UCSD-AML1 (cell line): Measurements from ENCODE around the gene PSMD13.
A peak's percentile ranks its signal among the peaks of the same experiment; 100 is the strongest.

ENCODE experiments used
- DNase-seq: peaks from one replicate; lab custom pipeline; 2025; ENCODE audit not compliant: unreplicated experiment; lab: John Stamatoyannopoulos, UW

The PSMD13 gene

DNA sequence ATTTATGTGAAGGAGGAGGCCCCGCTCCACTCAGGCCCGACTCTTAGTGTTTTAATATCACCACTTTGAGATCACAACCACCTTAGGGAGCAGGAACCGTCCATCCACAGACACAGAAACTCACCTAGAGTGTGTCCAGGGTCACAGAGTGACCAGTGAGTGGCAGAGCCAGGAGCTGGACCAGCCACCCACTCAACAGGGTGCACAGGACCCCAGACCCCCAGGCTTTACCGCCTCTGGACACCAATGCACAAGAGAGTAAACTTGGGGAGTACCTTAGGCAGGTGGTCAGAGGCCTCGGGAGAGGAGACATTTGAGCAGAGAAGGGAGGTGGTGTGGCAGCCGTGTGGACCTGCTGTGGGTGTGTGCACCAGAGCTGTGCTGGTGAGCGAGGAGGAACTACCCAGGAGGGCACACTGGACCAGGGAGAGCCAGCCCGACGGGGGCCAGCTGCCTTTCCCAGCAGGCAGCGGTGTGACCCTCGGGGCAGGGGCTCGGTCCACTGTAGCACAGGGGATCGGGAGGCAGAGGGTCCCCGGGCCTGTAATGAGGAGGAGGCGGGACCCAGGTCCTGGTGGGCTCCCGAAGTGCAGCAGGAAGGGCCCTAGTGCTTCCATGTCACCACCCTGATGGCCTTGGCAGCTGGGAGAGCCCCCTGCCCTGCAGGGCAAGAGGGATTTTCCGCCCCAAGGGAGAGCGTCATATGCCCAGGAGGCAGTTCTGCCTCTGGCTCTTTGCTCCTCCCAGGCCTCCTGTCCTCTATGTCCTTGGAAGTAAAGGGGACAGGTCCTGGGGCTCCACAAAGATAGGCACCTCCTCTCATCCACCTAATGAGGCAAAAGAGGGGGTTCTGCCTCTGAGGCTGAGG, 33.9 kb downstream of the PSMD13 start:
- no peak for DNase-seq

DNA sequence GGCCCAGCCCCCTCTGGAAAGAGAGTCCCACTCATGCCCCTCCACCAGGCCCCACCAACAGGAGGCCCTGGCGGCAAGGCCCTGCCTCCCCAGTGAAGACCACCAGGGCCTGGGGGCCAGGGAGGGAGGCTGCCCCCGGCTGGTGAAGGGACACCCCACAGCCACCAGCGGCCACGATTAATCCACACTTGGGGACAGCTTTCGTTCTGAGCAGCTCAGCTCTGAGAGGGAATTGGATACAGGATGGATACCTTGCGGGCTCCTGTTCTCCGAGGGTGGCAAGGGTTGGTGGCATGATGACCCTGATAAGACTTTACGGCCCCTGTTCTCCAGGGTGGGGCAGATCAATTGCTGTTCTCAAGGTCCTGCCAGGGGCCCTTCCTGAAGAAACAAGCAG, 34.5 kb downstream of the PSMD13 start:
- DNase-seq, result no peak

DNA sequence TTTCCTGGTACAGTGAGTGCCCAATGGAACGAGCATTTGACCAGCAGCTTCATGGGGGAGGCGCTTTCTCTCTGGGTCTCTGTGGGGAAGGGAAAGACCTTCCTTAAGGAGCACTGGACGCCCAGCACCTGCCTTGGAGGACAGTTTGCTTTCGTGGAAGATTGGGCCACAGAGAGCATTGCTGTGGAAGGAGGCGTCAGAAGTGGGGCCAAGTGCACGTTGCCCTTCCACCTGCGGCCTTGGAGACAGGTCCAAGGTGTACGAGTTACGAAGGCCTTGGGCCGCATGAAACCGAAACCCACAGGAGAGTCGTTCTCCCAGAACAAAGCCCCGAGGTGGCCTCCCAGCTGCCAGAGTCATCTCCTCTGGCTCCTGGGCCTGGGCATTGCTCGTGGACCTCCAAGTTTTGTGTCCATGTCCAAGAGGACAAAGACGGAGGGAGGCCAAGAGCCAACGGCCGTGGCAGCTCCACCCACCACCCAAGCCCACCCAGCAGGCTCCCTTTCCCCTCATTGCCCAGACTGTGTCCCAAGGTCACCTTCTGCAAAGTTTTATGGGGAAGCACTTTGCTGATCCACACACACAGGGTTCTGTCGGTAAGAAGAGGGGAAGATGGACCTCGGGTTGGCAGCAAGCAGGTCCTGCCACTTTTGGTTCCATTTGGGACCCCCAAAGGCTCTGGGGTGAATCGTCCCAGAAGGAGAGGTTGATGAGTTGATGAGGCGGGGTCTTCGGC, 35.6 kb downstream of the PSMD13 start:
- DNase-seq, result no peak

DNA sequence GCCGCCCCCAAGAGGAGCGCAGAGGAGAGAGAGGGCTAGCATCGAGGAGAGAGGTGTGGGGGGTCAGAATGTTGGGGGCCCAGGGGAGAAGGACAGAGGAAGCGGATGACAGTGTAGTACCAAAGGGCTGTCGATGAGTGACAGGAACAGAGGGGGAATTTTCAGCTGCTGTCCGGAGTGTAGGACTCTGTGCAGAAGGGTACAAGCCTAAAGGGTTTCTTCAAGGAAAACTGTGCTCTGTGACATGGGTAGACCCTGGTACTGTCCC, 36.1 kb downstream of the PSMD13 start:
- no peak for DNase-seq

DNA sequence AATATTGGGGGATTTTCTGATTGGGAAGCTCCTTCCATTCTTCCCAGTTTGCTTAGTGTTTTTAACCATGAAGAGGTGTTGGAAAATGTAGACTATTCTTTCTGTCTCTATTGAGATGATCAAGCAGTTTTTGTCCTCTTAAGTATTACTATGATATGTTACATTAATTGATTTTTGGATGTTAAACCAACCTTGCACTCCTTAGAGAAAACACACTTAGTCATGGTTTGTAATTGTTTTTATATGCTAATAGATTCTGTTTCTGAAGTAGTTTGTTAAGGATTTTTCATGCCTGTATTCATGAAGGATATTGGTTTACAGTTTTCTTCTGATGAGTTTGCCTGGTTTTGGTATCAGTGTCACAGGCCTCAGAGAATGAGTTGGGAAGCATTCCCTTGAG, 39.4 kb downstream of the PSMD13 start:
- no peak for DNase-seq

DNA sequence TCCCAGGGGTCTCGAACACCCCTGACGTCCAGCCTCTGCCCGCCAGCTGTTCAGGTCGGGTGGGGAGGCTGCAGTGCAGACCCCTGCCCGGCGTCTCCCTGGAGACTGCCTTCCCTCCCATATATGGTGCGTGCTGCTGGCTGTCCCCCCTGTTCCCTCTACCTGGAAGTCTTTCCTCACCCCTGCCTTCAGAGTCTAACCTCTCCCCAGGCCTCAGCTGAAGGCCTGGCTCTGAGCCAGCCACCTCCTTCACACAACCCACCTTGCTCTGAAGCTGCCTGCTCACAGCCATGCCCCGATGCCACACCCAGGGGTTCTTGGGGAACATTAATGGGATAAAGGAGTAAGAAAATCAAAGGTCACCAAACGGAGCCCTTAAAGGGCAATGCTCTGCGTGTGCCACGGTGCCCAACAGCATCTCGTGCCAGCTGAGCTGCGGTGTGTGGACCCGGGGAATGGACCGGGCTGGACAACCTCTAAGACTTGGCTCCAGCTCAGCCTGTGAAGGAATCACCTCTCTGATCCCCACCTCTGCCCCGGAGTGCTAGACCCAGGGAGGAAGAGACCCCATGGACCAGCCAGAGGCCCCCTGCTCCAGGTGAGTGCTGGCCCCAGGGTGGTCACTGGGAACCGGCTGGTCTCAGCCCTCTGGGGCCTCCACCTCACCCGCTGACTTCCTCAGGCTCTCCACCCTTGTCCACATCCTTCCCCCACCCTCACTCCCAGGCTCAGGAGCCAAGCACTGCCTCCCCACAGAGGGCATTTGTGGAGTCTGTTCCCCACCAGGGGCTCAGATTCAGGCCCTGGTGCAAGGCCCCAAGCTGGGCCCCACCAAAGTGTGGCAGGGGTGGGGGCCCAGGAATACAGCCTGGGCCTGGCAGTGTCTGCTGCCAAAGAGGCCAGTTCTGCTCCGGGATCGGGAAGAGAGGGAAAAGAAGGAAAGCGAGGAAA, 41.5 kb downstream of the PSMD13 start, which contains the start of gene NLRP6:
NLRP6 (plus strand) TSS at position 407 of the 951 bp plus-strand sequence; CDS start at position 570, 163 bp downstream.
- DNase-seq, result no peak

DNA sequence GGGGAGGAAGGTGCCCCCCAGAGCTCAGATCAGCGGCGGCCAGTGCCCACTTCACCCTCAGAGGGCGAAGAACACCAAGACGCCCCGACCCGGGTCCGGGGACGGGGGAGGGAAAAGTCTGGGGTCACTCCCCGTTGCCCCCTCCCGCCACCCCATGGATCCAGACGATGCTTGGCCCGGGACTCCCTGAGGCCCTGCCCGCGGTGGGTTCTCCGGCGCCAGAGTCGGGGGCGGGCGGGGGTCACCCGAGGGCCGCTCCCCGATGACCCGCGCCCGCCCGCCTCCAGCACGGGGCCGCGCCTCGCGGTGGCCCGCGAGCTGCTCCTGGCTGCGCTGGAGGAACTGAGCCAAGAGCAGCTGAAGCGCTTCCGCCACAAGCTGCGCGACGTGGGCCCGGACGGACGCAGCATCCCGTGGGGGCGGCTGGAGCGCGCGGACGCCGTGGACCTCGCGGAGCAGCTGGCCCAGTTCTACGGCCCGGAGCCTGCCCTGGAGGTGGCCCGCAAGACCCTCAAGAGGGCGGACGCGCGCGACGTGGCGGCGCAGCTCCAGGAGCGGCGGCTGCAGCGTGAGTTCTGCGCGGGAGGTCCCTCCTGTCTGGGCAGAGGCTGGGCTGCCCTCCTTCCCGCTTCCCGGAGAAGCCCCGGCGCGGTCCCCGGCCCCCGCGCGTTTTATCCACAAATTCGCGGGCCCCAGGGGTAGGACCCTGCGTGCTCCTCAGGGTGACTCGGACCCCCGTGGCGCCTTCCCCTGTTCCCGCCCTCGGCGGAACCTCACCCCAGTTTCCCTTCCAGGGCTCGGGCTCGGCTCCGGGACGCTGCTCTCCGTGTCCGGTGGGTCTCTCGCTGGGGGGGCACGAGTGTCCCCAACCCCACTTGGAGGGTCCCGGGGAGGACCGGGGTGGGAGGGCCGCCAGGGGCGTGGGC, 42.5 kb downstream of the PSMD13 start:
- no peak for DNase-seq

DNA sequence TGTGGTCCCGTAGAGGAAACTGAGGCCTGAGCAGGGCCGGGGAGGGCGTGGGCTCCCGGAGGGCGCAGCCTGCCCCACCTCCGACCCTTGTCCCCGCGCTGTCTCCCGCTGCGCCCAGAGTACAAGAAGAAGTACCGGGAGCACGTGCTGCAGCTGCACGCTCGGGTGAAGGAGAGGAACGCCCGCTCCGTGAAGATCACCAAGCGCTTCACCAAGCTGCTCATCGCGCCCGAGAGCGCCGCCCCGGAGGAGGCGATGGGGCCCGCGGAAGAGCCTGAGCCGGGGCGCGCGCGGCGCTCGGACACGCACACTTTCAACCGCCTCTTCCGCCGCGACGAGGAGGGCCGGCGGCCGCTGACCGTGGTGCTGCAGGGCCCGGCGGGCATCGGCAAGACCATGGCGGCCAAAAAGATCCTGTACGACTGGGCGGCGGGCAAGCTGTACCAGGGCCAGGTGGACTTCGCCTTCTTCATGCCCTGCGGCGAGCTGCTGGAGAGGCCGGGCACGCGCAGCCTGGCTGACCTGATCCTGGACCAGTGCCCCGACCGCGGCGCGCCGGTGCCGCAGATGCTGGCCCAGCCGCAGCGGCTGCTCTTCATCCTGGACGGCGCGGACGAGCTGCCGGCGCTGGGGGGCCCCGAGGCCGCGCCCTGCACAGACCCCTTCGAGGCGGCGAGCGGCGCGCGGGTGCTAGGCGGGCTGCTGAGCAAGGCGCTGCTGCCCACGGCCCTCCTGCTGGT, 43.4 kb downstream of the PSMD13 start:
- peak; percentile 33 for DNase-seq

DNA sequence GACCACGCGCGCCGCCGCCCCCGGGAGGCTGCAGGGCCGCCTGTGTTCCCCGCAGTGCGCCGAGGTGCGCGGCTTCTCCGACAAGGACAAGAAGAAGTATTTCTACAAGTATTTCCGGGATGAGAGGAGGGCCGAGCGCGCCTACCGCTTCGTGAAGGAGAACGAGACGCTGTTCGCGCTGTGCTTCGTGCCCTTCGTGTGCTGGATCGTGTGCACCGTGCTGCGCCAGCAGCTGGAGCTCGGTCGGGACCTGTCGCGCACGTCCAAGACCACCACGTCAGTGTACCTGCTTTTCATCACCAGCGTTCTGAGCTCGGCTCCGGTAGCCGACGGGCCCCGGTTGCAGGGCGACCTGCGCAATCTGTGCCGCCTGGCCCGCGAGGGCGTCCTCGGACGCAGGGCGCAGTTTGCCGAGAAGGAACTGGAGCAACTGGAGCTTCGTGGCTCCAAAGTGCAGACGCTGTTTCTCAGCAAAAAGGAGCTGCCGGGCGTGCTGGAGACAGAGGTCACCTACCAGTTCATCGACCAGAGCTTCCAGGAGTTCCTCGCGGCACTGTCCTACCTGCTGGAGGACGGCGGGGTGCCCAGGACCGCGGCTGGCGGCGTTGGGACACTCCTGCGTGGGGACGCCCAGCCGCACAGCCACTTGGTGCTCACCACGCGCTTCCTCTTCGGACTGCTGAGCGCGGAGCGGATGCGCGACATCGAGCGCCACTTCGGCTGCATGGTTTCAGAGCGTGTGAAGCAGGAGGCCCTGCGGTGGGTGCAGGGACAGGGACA, 44.1 kb downstream of the PSMD13 start:
- no peak for DNase-seq

DNA sequence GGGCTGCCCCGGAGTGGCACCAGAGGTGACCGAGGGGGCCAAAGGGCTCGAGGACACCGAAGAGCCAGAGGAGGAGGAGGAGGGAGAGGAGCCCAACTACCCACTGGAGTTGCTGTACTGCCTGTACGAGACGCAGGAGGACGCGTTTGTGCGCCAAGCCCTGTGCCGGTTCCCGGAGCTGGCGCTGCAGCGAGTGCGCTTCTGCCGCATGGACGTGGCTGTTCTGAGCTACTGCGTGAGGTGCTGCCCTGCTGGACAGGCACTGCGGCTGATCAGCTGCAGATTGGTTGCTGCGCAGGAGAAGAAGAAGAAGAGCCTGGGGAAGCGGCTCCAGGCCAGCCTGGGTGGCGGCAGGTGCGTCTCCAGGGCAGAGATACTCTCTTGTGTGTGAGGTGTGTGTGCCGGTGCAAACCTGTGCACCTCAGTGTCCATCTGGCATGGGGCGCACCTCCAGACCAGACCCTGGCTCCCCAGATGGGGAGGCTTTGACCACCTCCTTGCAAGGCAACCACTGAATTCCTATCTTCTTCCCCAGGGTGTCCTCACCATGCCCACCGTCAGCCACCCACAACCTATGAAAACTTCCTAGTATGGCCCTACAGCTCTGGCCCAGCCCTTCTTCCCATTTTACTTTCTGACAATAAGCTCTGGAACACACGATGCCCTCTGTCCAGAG, 44.8 kb downstream of the PSMD13 start:
- DNase-seq, result no peak

DNA sequence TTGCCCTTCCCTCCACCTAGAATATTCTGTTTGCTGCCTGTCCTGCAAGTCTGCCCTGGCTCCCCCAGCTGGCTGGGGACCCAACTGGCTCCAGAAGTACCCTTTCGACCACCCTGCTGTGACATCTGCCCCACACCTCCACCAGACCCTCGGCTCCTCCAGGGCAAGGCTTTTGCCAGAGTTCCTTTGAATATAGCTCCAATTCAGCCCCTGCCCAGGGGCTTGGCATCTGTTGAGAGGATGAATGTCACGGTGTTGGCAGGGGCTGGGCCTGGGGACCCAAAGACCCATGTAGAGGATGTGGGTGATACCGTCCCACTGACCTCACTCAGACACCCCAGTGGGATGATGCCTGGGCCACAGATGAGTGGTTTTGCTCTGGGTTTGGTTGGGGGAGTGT, 45.4 kb downstream of the PSMD13 start:
- no peak for DNase-seq

DNA sequence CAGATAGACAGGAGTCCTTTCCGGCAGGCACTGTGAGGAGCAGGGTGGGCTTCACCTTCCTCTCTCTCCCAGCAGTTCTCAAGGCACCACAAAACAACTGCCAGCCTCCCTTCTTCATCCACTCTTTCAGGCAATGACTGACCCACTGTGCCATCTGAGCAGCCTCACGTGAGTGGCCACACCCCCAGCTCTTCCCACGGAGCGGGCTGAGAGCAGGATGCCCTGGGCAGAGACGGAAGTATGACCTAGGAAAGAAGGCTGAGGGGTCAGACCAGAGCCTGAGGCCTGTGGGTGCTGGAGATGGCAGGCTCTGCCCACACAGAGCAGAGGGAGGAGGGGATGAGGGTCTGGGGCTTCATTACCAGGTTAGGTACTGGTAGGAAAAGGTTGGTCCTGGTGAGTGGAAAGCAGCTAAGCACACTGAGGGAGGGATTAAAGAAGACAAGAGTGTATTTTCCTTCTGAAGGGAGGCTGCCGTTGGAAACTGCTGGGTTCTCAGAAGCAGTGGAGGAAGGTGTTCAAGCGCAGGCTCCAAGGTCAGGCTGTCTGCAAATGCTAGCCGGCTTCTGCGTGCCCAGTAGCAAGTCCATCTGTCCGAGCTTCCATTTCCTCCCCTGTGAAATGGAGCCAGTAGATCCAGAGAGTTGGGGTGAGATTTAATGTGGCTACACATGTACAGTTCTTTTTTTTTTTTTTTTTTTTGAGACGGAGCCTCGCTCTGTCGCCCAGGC, 46.0 kb downstream of the PSMD13 start:
- DNase-seq, result peak; percentile 37

DNA sequence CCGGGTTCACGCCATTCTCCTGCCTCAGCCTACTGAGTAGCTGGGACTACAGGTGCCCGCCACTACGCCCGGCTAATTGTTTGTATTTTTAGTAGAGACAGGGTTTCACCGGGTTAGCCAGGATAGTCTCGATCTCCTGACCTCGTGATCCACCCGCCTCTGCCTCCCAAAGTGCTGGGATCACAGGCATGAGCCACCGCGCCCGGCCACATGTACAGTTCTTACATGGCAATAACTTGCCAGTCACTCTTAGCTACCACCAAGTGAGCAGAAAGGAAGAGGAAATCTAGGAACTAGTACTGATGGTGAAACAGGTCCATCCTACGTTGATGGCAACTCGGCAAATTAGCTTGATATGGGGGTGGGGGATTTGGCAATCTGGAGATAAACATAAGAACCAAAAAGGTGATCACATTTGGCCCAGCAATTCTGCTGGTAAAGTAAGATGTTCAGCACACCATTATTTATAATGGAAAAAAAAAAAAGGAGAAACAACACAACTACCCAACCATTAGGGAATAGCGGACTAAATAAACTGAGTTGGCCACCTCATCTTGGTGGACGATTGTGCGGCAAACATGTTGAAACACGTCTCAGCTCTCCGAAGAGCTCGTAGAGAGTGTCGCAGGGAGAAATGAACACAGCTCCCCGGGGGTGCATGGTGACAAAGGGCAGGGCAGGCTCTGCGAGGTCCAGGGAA, 46.8 kb downstream of the PSMD13 start:
- DNase-seq, result no peak

DNA sequence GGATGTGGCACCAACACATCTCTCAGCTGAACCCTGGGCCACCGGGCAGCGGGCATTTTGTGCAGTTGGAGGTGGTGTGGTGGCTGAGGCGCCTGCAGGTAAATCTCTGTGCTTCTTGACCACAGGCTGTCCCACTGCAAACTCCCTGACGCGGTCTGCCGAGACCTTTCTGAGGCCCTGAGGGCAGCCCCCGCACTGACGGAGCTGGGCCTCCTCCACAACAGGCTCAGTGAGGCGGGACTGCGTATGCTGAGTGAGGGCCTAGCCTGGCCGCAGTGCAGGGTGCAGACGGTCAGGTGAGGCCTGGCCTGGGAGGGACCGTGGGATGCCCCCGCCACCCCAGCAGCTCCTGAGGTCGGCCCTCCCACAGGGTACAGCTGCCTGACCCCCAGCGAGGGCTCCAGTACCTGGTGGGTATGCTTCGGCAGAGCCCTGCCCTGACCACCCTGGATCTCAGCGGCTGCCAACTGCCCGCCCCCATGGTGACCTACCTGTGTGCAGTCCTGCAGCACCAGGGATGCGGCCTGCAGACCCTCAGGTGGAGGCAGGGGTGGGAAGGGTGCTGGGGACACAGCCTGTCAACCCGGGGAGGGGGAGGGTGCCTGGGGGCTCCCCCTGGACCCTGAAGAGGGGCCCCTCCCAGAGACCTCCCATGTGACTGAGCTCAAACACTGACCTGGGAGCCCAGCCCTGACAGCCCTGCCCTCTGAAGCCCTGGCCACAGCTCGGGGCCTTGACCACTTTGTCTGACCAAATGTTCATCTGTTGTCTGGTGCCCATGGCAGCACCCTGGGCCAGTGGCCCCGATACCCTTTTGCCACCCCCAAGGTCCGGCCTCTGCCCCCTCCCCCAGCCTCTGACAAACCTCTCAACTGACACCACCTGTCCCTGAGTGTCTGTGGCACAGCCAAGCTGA, 47.6 kb downstream of the PSMD13 start:
- no peak for DNase-seq

DNA sequence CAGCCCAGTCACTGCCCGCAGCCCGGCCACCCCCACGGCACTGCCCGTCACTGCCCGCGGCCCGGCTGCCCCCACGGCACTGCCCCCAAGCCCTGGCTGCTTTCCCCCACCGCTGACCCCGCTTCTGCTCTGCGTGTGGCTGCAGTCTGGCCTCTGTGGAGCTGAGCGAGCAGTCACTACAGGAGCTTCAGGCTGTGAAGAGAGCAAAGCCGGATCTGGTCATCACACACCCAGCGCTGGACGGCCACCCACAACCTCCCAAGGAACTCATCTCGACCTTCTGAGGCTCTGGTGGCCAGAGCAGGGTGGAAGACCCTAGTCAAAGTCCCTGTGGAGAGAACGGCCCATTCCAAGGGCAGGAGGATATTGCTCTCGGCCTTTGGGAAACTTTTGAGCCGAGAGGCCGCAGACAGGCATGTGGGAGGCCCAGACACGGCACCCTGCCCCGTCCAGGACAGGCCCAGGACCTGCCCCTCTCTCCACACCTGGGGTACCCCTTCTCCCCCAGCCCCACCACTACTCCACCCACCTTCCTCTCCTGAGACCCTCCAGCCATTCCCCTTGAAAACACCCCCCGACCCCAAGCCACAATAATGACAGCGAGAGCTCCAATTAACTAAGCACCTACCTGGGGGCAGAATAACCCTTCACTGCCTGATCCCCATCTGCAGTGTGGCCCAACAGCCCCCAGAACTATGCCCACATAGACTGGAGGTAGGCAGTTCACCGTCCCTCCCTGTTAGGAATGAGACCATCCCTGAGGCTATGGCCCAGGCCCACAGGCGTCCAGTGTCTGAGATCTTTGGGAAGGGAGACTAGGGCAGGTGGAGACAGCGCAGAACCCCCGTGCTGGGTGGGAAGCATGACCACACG, 48.5 kb downstream of the PSMD13 start:
- no peak for DNase-seq
